ENCODE data around the gene DNAJB6. TPM values are rescaled to one million over a fixed set of nuclear protein-coding genes. Genes with fewer than 3 reads are reported as not detected.

DNAJB6 gene
- total and polyA plus RNA-seq, 2 experiments from 2014 or later, result 92.2 to 110 TPM

DNA sequence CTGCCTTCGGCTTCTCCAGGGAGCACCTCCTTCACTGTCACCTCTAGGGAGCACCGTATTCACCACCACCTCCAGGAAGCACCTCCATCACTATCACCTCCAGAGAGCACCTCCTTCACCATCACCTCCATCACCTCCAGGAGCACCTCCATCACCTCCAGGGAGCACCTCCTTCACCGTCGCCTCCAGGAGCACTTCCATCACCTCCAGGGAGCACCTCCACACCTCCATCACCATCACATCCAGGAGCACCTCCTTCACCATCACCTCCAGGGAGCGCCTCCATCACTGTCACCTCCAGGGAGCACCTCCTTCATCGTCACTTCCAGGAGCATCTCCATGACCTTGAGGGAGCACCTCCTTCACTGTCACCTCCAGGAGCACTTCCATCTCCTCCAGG lies 102.3 kb downstream of the DNAJB6 start:
- no peaks in the 10 kb centered on the region for H3K9me3 ChIP-seq (ENCODE audit: low read depth)
- H3K4me1 ChIP-seq (ENCODE audit: insufficient read depth), result no peaks in the 10 kb centered on the region
- WGBS (ENCODE audit: low lambda C conversion rate, missing lambda C conversion rate), result 90% methylated on average over 6 of the region's 6 CpGs
- no peak overlapping the region for H3K4me3 ChIP-seq
- no peak overlapping the region for H3K27ac ChIP-seq
- H3K9me2 ChIP-seq (replicated peaks; ENCODE audit: insufficient read depth), result no peaks in the 10 kb centered on the region
- no peak overlapping the region for H3K4me2 ChIP-seq
- H4K20me1 ChIP-seq (ENCODE audit: insufficient read depth, poor library complexity, severe bottlenecking), result no peaks in the 10 kb centered on the region
- TF ChIP-seq, protein P1, sequence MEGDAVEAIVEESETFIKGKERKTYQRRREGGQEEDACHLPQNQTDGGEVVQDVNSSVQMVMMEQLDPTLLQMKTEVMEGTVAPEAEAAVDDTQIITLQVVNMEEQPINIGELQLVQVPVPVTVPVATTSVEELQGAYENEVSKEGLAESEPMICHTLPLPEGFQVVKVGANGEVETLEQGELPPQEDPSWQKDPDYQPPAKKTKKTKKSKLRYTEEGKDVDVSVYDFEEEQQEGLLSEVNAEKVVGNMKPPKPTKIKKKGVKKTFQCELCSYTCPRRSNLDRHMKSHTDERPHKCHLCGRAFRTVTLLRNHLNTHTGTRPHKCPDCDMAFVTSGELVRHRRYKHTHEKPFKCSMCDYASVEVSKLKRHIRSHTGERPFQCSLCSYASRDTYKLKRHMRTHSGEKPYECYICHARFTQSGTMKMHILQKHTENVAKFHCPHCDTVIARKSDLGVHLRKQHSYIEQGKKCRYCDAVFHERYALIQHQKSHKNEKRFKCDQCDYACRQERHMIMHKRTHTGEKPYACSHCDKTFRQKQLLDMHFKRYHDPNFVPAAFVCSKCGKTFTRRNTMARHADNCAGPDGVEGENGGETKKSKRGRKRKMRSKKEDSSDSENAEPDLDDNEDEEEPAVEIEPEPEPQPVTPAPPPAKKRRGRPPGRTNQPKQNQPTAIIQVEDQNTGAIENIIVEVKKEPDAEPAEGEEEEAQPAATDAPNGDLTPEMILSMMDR (IDR thresholded peaks at IDR 0.05; ENCODE audit: poor library complexity), result no peak
- TF ChIP-seq EZH2phosphoT487 (IDR thresholded peaks at IDR 0.05; ENCODE audit: low read depth, severe bottlenecking, unreplicated experiment) (no peak), EZH2 (IDR thresholded peaks at IDR 0.05; ENCODE audit: borderline replicate concordance) (no peak)
- no peak for DNase-seq (ENCODE audit: low spot score)
- H3K27me3 ChIP-seq, result no peaks in the 10 kb centered on the region
- H3K36me3 ChIP-seq (replicated peaks; ENCODE audit: insufficient read depth, low read depth), result no peaks in the 10 kb centered on the region
- no peaks in the 10 kb centered on the region for H3K79me2 ChIP-seq
- no peak overlapping the region for H2AFZ ChIP-seq

DNA sequence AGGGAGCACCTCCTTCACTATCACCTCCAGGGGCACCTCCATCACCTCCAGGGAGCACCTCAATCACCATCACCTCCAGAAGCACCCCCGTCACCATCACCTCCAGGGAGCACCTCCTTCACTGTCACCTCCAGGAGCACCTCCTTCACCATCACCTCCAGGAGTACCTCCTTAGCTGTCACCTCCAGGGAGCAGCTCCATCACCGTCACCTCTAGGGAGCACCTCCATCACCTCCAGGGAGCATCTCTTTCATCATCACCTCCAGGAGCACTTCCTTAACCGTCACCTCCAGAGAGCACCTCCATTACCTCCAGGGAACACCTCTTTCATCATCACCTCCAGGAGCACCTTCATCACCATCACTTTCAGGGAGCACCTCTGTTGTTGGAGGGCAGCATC lies 103.0 kb downstream of the DNAJB6 start:
- Histone ChIP-seq H3K27me3 (no peaks in the 10 kb centered on the region), H3K4me2 (no peak overlapping the region), H3K79me2 (no peaks in the 10 kb centered on the region), H2AFZ (no peak overlapping the region), H4K20me1 (ENCODE audit: insufficient read depth, poor library complexity, severe bottlenecking) (no peaks in the 10 kb centered on the region), H3K4me3 (no peak overlapping the region), H3K9me3 (ENCODE audit: low read depth) (no peaks in the 10 kb centered on the region), H3K9me2 (replicated peaks; ENCODE audit: insufficient read depth) (no peaks in the 10 kb centered on the region), H3K4me1 (ENCODE audit: insufficient read depth) (no peaks in the 10 kb centered on the region), H3K36me3 (replicated peaks; ENCODE audit: insufficient read depth, low read depth) (no peaks in the 10 kb centered on the region), H3K27ac (no peak overlapping the region)
- 67% methylated on average over 3 of the region's 3 CpGs for WGBS (ENCODE audit: low lambda C conversion rate, missing lambda C conversion rate)
- TF ChIP-seq EZH2phosphoT487 (IDR thresholded peaks at IDR 0.05; ENCODE audit: low read depth, severe bottlenecking, unreplicated experiment) (no peak), EZH2 (IDR thresholded peaks at IDR 0.05; ENCODE audit: borderline replicate concordance) (no peak)
- TF ChIP-seq, protein P1 (IDR thresholded peaks at IDR 0.05; ENCODE audit: poor library complexity), result no peak
- DNase-seq (ENCODE audit: low spot score), result no peak

DNA sequence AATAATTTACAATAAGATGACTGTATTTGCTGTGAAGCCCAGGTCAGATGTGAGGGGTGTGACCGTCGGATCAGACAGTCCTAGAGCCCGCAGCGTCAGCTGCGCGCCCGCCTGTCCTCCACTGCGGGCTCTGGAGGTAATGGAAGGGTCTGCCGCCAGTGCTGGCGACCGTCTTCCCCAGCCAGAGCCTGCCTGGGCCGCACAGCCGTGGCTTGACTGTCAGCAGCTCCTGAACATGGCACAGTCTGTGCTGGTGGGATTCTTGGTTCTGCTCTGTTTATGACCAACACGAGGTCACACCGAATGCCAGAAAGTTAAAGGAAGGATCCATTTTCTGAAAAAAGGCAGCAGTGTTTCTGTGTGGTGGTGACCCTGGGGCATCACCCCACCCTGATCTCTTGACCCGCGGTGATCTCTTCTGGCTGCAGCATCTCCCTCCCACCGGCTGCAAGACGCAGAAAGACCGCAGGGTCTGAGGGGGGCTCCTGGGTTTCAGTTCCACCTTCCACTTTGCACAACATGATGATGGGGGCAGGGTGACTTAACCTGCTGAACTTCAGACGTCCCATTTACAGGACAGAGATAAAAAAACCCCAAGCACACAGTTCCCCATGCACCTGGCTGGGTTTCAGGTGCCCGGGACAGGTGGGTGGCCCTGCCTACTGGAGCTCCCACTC lies 103.7 kb downstream of the DNAJB6 start:
- no peaks in the 10 kb centered on the region for H3K36me3 ChIP-seq (replicated peaks; ENCODE audit: insufficient read depth, low read depth)
- H3K4me2 ChIP-seq, result no peak overlapping the region
- no peaks in the 10 kb centered on the region for H3K27me3 ChIP-seq
- 93% methylated on average over 22 of the region's 22 CpGs for WGBS (ENCODE audit: low lambda C conversion rate, missing lambda C conversion rate)
- no peaks in the 10 kb centered on the region for H4K20me1 ChIP-seq (ENCODE audit: insufficient read depth, poor library complexity, severe bottlenecking)
- H3K27ac ChIP-seq, result no peak overlapping the region
- H3K9me3 ChIP-seq (ENCODE audit: low read depth), result no peaks in the 10 kb centered on the region
- no peaks in the 10 kb centered on the region for H3K4me1 ChIP-seq (ENCODE audit: insufficient read depth)
- H2AFZ ChIP-seq, result no peak overlapping the region
- H3K79me2 ChIP-seq, result no peaks in the 10 kb centered on the region
- TF ChIP-seq, protein P1 (IDR thresholded peaks at IDR 0.05; ENCODE audit: poor library complexity), result no peak
- TF ChIP-seq EZH2phosphoT487 (IDR thresholded peaks at IDR 0.05; ENCODE audit: low read depth, severe bottlenecking, unreplicated experiment), result no peak
- TF ChIP-seq EZH2 (IDR thresholded peaks at IDR 0.05; ENCODE audit: borderline replicate concordance), result no peak
- DNase-seq (ENCODE audit: low spot score), result no peak
- no peaks in the 10 kb centered on the region for H3K9me2 ChIP-seq (replicated peaks; ENCODE audit: insufficient read depth)
- no peak overlapping the region for H3K4me3 ChIP-seq

Measured in hepatocyte (in vitro differentiated cells).